ENCODE measurements around the gene UBA1. TPM values are rescaled to one million over a fixed set of nuclear protein-coding genes. Genes with fewer than 3 reads are reported as not detected.

The UBA1 gene
- polyA plus RNA-seq, 6 donors from 2014 or later: 151 to 190 (median 174) TPM

DNA sequence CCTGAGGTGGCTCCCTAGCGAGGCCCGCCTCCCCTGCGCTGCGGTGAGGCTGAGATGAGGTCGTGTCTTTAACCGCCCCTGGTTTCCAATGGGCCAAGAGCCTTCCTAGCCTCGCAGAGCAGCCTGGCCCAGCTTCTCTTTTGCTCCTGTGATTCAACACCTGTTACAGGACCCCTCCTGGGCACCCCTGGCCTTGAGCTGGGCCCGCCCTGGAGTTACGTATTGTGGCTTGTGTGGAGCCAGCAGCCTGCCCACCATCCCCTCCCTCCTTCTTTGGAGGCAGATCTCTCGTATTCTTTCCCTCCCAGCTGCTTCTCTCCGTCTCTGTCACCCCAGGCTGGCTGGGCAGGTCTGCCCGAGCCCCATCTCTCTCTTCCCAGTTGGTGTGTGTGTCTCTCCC lies 19.3 kb upstream of the UBA1 start:
- Mint-ChIP-seq H3K4me1 (peaks cover 0 to 8% (median 5%) of the 10 kb centered on the region in 3 donors), H3K27ac (peak overlapping the region in 1 of 6 donors; percentile 47), H3K4me3 (no peak overlapping the region), H3K9me3 (no peaks in the 10 kb centered on the region), H3K36me3 (peaks cover 9 to 26% of the 10 kb centered on the region in 2 donors), H3K27me3 (peaks cover 0 to 62% (median 0%) of the 10 kb centered on the region in 3 donors)
- no peak for ATAC-seq (ENCODE audit: low read depth in 2 of 2)
- no peak for DNase-seq

DNA sequence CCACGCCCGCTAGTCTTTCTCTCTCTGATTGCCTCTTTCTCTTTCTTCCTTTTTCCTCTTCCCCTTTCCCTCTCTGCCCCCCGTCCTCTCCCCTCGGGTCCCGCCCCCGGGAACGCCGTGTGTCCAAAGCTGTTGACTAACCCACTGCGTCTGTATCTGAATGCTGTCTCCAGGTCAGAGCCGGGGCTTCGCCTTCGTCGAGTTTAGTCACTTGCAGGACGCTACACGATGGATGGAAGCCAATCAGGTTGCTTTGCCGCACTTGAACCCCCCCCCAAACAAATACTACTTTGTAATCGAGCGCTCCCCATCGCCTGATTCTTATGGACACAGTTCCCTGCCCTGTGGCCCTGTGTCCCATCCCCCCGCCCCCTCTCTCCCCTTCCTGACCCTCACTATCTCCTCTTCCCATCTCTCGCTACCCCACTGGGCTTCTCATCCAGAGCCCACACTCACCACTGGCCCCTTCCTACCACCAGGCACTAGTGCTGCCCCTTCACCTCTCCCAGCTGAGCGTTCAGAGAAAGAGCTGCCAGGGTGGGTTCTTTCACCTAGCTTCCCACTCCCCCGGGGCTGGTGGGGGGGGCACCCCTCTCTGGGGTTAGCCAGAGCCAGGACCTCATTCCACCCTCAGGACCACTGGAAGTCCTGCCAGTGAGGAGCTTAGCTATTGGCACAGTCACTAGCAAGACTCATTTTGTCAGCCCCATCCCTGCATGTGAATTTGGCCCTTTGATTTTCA lies 18.6 kb upstream of the UBA1 start:
- Mint-ChIP-seq H3K4me1 (peaks cover 0 to 8% (median 5%) of the 10 kb centered on the region in 3 donors), H3K4me3 (peak overlapping the region in 1 of 8 donors; percentile 72), H3K27ac (peak overlapping the region in 1 of 6 donors; percentile 81), H3K9me3 (no peaks in the 10 kb centered on the region), H3K36me3 (peaks cover 9 to 26% of the 10 kb centered on the region in 2 donors), H3K27me3 (peaks cover 0 to 66% (median 0%) of the 10 kb centered on the region in 3 donors)
- ATAC-seq (ENCODE audit: low read depth in 2 of 2) (no peak), DNase-seq (no peak)

DNA sequence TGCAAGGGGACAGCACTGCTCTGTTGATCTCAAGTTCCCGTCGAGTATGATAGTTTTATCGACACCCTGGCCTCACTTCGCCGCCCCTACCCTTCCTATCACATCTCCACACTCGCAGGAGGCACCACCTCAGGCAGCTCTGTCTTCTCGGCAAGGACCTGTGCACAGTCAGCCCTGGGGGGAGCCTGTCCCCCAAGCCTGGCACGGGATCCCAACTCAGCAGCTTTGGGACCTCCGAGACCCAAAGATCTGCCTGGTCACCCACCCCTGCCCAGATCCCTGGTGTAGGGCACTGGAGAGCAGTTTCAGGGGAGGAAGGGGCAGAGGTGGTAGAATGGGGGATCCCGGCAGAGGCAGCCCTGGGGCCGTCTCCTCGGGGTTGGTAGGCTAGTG lies 18.0 kb upstream of the UBA1 start:
- H3K27me3 Mint-ChIP-seq: peaks cover 0 to 66% (median 0%) of the 10 kb centered on the region in 3 donors
- no peaks in the 10 kb centered on the region for H3K9me3 Mint-ChIP-seq
- peak overlapping the region in 2 of 8 donors; percentile 12 to 72 for H3K4me3 Mint-ChIP-seq
- peaks cover 0 to 8% (median 5%) of the 10 kb centered on the region in 3 donors for H3K4me1 Mint-ChIP-seq
- peaks cover 9 to 26% of the 10 kb centered on the region in 2 donors for H3K36me3 Mint-ChIP-seq
- peak overlapping the region in 2 of 6 donors; percentile 26 to 81 for H3K27ac Mint-ChIP-seq
- DNase-seq: no peak
- ATAC-seq (ENCODE audit: low read depth in 2 of 2): no peak

DNA sequence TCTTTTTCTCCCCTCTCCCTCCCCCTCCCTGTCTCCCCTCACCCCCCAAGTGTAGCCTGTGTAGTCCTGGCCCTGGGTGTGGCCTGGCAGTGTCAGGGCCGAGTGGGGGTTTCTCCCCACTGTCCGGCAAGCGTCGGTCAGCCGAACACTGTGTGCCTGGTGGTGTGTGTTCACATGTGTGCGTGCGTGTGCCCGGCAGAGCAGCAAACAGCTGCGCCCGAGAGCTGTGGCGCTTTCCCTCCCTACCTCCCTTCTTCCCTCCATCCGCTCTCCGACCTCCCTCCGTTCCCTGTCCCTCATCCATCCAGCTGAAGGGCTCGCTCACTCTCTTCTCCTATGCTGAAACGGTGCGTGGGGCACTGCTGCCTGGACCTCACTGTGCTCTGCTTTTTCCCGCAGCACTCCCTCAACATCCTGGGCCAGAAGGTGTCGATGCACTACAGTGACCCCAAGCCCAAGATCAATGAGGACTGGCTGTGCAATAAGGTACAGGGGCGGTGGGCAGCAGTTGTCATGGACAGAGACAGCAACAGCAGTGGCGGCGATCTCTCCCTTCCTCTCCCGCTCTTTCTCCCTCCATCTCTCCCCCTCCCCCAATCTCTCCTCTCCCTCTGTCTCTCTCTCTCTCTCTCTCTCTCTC lies 17.4 kb upstream of the UBA1 start:
- Mint-ChIP-seq H3K4me1 (peaks cover 0 to 8% (median 5%) of the 10 kb centered on the region in 3 donors), H3K9me3 (no peaks in the 10 kb centered on the region), H3K4me3 (no peak overlapping the region), H3K27ac (no peak overlapping the region), H3K27me3 (peaks cover 0 to 66% (median 0%) of the 10 kb centered on the region in 3 donors), H3K36me3 (peaks cover 9 to 26% of the 10 kb centered on the region in 2 donors)
- no peak for DNase-seq
- no peak for ATAC-seq (ENCODE audit: low read depth in 2 of 2)

DNA sequence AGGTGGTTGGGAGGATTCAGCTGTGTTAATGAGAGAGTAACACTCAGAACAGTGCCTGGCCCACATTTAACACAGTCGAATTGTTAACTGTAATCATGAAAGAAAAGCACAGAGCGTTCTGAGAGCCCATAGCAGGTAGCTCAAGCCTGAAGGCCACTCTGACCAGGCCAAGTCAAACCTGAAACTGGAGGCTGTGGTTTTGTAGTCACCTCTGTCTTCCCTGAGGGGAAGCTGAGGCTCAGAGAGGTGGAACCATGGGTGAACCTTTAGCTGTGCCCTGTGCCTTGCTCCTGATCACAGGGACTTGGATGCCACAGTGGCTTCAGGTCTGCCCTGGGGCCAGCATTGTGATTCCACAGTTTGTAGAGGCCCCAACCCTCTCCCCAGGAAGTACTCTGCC lies 16.6 kb upstream of the UBA1 start:
- H3K4me1 Mint-ChIP-seq: peaks cover 0 to 8% (median 1%) of the 10 kb centered on the region in 3 donors
- no peaks in the 10 kb centered on the region for H3K9me3 Mint-ChIP-seq
- peaks cover 0 to 73% (median 0%) of the 10 kb centered on the region in 3 donors for H3K27me3 Mint-ChIP-seq
- ATAC-seq (ENCODE audit: low read depth in 2 of 2) (no peak), DNase-seq (no peak)
- H3K4me3 Mint-ChIP-seq: no peak overlapping the region
- H3K27ac Mint-ChIP-seq: no peak overlapping the region
- peaks cover 5 to 26% of the 10 kb centered on the region in 2 donors for H3K36me3 Mint-ChIP-seq

DNA sequence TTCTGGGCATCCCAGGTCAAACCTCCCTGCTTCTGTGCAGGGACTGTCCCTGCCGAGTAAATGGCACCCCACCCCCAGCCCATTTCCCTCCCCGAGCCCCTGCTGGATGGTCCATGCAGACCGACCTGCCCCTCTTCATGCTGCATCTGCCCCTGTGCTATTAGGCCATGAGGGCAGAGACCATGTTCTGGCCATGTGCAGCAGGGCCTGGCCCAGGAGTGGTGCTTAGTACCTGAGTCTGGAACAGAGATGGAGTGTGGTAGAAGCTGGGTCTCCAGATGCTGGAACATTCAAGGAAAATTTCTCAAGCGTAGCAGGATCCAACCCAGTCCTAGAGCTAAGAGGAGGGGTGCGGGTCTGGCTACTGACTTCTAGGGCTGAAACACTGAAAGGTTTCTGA lies 15.3 kb upstream of the UBA1 start:
- Mint-ChIP-seq H3K27ac (peak overlapping the region in 3 of 6 donors; percentile 28 to 72 (median 56)), H3K9me3 (no peaks in the 10 kb centered on the region), H3K27me3 (peaks cover 0 to 61% (median 0%) of the 10 kb centered on the region in 3 donors), H3K4me3 (no peak overlapping the region), H3K36me3 (peaks cover 5 to 22% of the 10 kb centered on the region in 2 donors), H3K4me1 (peaks cover 0 to 8% (median 1%) of the 10 kb centered on the region in 3 donors)
- DNase-seq: no peak
- no peak for ATAC-seq (ENCODE audit: low read depth in 2 of 2)

DNA sequence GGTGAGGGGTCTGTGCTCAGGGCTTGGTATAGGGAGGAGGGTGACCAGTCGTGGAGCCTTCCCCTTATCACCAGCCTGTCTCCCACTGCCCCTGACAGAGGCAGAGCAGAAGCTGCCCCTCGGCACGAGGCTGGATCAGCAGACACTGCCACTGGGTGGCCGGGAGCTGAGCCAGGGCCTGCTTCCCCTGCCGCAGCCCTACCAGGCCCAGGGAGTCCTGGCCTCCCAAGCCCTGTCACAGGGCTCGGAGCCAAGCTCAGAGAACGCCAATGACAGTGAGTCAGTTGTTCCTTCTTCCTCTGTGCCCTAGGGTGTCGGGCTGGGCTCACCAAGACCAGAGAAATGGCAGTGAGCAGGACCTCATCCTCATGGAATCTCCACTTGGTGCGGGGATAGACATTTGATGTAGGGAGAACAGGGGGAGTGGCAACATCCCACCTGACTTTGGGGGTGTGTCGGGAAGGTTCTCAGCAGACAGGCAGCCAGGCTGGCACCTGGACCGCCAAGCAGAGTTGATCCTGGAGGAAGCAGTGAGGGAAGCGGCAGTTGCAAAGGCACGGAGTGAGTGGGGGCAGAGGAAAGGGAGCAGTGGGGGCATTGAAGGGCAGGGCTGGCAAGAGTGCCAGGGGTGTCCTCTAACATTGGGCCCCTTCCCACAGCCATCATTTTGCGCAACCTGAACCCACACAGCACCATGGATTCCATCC lies 14.3 kb upstream of the UBA1 start:
- Mint-ChIP-seq H3K27me3 (peaks cover 0 to 50% (median 0%) of the 10 kb centered on the region in 3 donors), H3K27ac (no peak overlapping the region), H3K9me3 (no peaks in the 10 kb centered on the region), H3K36me3 (peaks cover 5 to 12% of the 10 kb centered on the region in 2 donors), H3K4me3 (peak overlapping the region in 1 of 8 donors; percentile 80), H3K4me1 (peaks cover under 1 to 3% (median 1%) of the 10 kb centered on the region in 3 donors)
- DNase-seq: no peak
- ATAC-seq (ENCODE audit: low read depth in 2 of 2): no peak

DNA sequence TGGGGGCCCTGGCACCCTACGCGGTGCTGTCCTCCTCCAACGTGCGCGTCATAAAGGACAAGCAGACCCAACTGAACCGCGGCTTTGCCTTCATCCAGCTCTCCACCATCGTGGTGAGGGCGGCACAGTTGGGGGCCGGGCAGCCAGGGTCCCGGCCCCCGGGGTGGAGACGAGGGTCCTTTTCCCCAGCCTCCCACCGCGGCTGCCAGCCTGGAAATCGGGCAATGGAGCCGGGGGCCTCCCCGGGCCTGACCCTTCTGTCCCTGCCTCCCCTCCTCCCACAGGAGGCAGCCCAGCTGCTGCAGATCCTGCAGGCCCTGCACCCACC lies 13.7 kb upstream of the UBA1 start:
- peaks cover 0 to 45% (median 0%) of the 10 kb centered on the region in 3 donors for H3K27me3 Mint-ChIP-seq
- peaks cover 5 to 12% of the 10 kb centered on the region in 2 donors for H3K36me3 Mint-ChIP-seq
- DNase-seq: no peak
- H3K9me3 Mint-ChIP-seq: no peaks in the 10 kb centered on the region
- H3K27ac Mint-ChIP-seq: no peak overlapping the region
- ATAC-seq (ENCODE audit: low read depth in 2 of 2): no peak
- no peak overlapping the region for H3K4me3 Mint-ChIP-seq
- H3K4me1 Mint-ChIP-seq: peaks cover 1 to 5% (median 3%) of the 10 kb centered on the region in 3 donors

DNA sequence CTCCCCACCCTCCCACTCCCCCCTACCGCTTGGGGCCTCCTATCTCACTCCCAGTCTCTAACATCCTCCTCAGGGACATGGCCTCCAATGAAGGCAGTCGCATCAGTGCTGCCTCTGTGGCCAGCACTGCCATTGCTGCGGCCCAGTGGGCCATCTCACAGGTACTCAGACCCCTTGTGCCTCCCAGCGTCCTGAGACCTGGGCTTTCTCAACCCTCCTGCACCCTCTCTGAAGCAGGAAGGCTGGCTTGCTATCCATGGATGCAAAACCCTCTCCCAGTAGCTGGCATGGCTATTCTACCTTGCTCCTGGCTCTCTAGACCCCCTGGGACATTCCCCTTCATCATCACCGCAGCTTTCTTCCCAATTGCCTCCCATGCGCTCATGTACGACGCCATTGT lies 13.3 kb upstream of the UBA1 start:
- Mint-ChIP-seq H3K27ac (no peak overlapping the region), H3K27me3 (peaks cover 0 to 41% (median 0%) of the 10 kb centered on the region in 3 donors), H3K36me3 (peaks cover 5 to 12% of the 10 kb centered on the region in 2 donors), H3K4me1 (peaks cover 1 to 5% (median 3%) of the 10 kb centered on the region in 3 donors), H3K4me3 (no peak overlapping the region), H3K9me3 (no peaks in the 10 kb centered on the region)
- DNase-seq (no peak), ATAC-seq (ENCODE audit: low read depth in 2 of 2) (no peak)

DNA sequence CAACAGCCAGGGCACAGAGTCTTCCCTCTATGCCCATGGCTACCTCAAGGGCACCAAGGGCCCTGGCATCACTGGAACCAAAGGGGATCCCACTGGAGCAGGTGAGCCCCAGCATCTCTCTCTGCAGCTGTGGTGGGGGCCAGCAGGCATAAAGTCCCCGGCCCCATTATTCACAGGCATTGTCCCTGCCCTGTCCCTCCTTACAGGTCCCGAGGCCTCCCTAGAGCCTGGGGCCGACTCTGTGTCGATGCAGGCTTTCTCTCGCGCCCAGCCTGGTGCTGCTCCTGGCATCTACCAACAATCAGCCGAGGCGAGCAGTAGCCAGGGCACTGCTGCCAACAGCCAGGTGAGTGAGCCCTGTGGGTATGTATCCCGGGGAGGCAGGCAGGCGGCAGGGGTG lies 12.3 kb upstream of the UBA1 start:
- Mint-ChIP-seq H3K27ac (no peak overlapping the region), H3K27me3 (peaks cover 0 to 32% (median 0%) of the 10 kb centered on the region in 3 donors), H3K9me3 (no peaks in the 10 kb centered on the region), H3K4me1 (peaks cover 1 to 5% (median 2%) of the 10 kb centered on the region in 3 donors), H3K36me3 (peaks cover 5 to 7% of the 10 kb centered on the region in 2 donors), H3K4me3 (no peak overlapping the region)
- no peak for DNase-seq
- ATAC-seq (ENCODE audit: low read depth in 2 of 2): no peak

DNA sequence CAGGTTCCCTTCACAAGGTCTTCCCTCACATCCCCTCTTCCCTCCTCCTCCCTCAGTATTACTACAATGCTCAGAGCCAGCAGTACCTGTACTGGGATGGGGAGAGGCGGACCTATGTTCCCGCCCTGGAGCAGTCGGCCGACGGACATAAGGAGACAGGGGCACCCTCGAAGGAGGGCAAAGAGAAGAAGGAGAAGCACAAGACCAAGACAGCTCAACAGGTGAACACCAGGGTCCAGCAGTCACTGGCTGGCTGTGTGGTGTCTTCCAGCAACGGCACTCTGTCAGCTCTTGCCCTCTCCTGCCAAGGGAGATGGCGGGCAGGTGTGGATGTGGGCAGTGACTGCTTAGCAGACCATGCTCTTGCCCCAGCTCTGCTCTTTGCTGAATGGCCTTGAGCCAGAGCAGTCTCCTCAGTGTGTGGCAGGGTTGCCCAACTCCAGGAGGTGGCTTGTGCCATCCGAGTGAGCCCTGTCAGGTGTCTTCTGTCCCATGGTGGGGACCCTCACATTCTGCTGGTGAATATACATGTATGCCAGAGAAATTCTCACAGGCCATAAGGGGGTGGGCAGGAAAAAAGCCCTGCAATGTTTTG lies 11.4 kb upstream of the UBA1 start:
- H3K4me3 Mint-ChIP-seq: no peak overlapping the region
- H3K9me3 Mint-ChIP-seq: no peaks in the 10 kb centered on the region
- H3K36me3 Mint-ChIP-seq: peaks cover 0 to 5% of the 10 kb centered on the region in 2 donors

DNA sequence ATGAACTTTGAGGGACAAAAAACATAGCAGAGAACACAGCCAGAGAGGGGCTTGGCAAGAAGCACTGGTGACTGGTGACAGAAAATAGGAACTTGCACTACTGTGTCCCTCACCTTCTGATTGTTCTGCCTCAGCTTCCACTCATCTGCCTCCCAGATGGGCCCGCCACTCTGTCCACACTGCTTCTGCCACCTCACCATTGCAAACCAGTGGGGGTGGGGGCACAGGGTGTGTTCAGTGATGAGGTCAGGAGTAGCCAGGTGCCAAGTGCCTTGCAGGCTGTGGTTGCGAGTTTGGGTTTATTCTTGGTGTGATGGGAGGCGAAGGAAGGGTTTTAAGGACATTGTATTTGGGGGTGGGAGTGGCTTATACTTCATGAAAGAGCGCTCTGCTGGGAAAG lies 9.1 kb upstream of the UBA1 start:
- Mint-ChIP-seq H3K27me3 (peaks cover 0 to 9% (median 0%) of the 10 kb centered on the region in 3 donors), H3K4me1 (peaks cover 0 to 11% (median 5%) of the 10 kb centered on the region in 3 donors), H3K4me3 (no peak overlapping the region), H3K9me3 (no peaks in the 10 kb centered on the region), H3K36me3 (no peaks in the 10 kb centered on the region), H3K27ac (no peak overlapping the region)
- no peak for ATAC-seq (ENCODE audit: low read depth in 2 of 2)
- no peak for DNase-seq

More for the DNA sequence above, 11.4 kb upstream of the UBA1 start:
- DNase-seq (no peak), ATAC-seq (ENCODE audit: low read depth in 2 of 2) (no peak)
- Mint-ChIP-seq H3K27me3 (peaks cover 0 to 26% (median 0%) of the 10 kb centered on the region in 3 donors), H3K27ac (peak overlapping the region in 1 of 6 donors; percentile 38), H3K4me1 (peaks cover 0 to 5% (median 1%) of the 10 kb centered on the region in 3 donors)

DNA sequence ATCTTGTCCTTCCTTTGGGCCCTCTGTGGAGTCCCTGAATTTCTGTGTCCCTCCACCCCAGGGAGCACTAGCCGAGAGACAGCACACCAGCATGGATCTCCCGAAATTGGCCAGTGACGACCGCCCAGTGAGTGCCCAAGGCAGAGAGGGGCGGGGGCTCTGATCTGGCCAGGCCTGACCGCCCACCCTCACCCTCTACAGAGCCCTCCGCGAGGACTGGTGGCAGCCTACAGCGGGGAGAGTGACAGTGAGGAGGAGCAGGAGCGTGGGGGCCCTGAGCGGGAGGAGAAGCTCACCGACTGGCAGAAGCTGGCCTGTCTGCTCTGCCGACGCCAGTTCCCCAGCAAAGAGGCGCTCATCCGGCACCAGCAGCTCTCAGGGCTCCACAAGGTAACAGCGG lies 8.4 kb upstream of the UBA1 start:
- Mint-ChIP-seq H3K27me3 (peaks cover 0 to 6% (median 0%) of the 10 kb centered on the region in 3 donors), H3K4me1 (peaks cover 0 to 12% (median 6%) of the 10 kb centered on the region in 3 donors), H3K36me3 (no peaks in the 10 kb centered on the region), H3K9me3 (no peaks in the 10 kb centered on the region), H3K27ac (no peak overlapping the region), H3K4me3 (no peak overlapping the region)
- DNase-seq (no peak), ATAC-seq (ENCODE audit: low read depth in 2 of 2) (no peak)
